ENCODE measurements around the gene NXN.
"Not testable (repeated sequence)": the region's sequence is repeated elsewhere in the genome, so short reads cannot be mapped to it uniquely, and the experiment has no call there.

Gene NXN

DNA sequence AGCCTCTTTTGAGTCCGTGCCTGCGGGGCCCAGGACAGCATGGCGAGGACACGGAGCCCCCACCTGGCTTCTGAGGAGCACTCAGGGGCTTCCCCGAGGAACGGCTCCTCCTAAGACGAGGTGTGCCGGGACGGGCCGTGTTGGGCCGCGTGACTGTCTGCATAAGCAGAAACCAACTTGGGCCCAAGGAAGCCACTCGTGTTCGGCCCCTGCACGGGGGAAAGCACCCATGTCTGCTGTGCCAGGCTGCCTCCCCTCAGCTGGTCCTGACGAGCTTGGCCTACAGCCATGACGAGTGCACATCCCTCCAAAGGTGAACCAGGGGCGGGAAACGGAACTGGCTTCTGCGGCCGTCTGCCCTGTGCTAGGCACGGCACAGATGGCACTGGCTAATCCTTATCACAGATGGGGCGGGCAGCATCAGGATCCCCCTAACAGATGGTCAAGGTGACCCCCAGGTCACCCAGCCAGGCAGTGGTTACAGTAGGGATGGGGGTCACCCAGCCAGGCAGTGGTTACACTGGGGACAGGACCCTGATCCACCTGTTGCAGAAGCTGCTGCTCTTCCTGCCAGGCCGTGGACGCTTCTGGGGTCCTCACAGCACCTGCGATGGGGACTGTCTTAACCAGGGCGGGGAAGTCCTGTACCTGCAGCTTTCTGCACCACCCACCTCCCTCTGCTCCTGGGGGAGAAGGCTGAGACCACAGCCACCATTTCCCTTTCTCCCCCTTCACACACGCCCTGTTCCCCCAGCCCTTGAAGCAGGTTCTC is 171.9 kb downstream of the NXN start:
- H3K4me1 ChIP-seq (ENCODE audit: insufficient read depth, low read length), result peaks cover 29% of the 10 kb centered on the region
- H3K27me3 ChIP-seq (ENCODE audit: insufficient read depth, low read length), result no peaks in the 10 kb centered on the region
- H3K9me3 ChIP-seq (ENCODE audit: low read length), result no peaks in the 10 kb centered on the region
- H3K36me3 ChIP-seq (ENCODE audit: insufficient read depth, low read length), result peaks cover 23% of the 10 kb centered on the region
- no peak overlapping the region for H3K4me3 ChIP-seq (ENCODE audit: low read length)
- H2AFZ ChIP-seq (ENCODE audit: low read depth, low read length), result no peak overlapping the region

DNA sequence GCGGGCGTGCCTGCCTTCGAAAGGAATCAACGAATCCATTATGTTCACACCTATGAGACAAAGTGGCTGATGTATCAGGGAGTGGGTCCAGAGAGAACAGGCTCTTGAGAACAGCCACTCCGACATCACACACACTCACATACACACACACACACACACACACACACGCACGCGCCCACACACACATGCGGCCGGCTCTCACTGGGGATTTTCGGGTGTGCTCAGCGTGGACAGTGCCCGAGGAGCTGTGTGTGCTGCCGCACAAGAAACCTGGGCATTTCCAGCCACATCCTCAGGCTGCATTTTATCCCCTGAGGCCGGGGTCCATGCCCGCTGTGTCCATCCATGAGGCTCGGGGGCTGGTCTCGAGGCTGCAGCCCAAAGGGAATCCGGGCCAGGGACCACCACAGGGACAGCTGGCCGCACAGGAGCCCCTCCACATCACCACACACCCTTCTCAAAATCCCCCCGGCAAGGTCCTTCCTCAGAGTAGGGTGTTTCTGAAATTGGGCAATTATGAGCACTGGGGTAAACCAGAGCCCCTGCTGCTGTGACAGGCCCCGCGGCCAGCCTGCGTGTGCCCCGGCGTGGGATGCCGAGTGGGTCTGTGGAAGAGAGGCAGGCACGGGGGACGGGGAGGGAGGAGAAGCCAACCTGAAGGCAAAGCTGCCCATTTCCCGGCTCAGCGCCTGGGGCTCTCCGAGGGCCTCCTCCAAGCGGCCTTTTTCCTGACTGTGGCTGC is 172.6 kb downstream of the NXN start:
- peaks cover 20% of the 10 kb centered on the region for H3K36me3 ChIP-seq (ENCODE audit: insufficient read depth, low read length)
- H3K4me3 ChIP-seq (ENCODE audit: low read length), result no peak overlapping the region
- peaks cover 29% of the 10 kb centered on the region for H3K4me1 ChIP-seq (ENCODE audit: insufficient read depth, low read length)
- H3K27me3 ChIP-seq (ENCODE audit: insufficient read depth, low read length), result no peaks in the 10 kb centered on the region
- no peaks in the 10 kb centered on the region for H3K9me3 ChIP-seq (ENCODE audit: low read length)
- no peak overlapping the region for H2AFZ ChIP-seq (ENCODE audit: low read depth, low read length)

DNA sequence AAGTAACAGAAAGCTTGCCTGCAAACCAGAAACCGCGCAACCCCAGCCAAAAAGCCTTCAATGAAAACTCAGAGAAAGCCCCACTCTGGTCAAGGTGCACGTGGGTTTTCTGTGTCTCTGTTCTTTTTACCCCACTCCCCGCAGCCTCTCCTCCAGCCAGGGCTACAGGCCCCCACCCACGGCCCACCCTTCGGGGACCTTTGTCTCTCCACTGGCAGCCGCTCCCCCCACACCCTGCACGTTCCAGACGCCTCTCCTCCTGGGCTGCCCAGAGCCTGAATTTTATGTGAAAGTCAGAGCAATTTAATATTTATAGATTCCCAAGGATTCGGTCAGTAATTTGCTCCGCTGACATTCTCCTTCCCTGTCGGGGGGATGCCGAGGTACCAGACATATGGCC is 173.2 kb downstream of the NXN start:
- H3K9me3 ChIP-seq (ENCODE audit: low read length), result no peaks in the 10 kb centered on the region
- H2AFZ ChIP-seq (ENCODE audit: low read depth, low read length), result no peak overlapping the region
- no peak overlapping the region for H3K4me3 ChIP-seq (ENCODE audit: low read length)
- H3K36me3 ChIP-seq (ENCODE audit: insufficient read depth, low read length), result peaks cover 24% of the 10 kb centered on the region
- no peaks in the 10 kb centered on the region for H3K27me3 ChIP-seq (ENCODE audit: insufficient read depth, low read length)
- peaks cover 29% of the 10 kb centered on the region for H3K4me1 ChIP-seq (ENCODE audit: insufficient read depth, low read length)

DNA sequence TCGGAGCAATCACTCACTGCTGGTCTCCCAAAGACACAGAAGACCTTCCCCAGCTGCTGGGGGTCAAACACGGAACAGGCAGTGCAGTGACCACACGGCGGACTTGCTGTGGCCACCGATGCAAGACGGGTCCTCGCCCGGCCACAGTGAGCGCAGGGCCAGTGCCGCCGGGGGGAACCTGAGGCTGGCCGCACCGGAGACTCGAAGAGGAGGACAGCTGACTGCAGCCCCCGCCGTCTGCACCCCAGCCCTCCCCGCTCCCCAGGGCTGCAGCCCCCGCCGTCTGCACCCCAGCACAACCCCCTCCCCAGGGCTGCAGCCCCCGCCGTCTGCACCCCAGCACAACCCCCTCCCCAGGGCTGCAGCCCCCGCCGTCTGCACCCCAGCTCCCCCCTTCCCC is 173.7 kb downstream of the NXN start:
- peaks cover 29% of the 10 kb centered on the region for H3K4me1 ChIP-seq (ENCODE audit: insufficient read depth, low read length)
- peaks cover 27% of the 10 kb centered on the region for H3K36me3 ChIP-seq (ENCODE audit: insufficient read depth, low read length)
- H3K27me3 ChIP-seq (ENCODE audit: insufficient read depth, low read length); H3K4me3 ChIP-seq (ENCODE audit: low read length); H2AFZ ChIP-seq (ENCODE audit: low read depth, low read length); H3K9me3 ChIP-seq (ENCODE audit: low read length): not testable (repeated sequence)

DNA sequence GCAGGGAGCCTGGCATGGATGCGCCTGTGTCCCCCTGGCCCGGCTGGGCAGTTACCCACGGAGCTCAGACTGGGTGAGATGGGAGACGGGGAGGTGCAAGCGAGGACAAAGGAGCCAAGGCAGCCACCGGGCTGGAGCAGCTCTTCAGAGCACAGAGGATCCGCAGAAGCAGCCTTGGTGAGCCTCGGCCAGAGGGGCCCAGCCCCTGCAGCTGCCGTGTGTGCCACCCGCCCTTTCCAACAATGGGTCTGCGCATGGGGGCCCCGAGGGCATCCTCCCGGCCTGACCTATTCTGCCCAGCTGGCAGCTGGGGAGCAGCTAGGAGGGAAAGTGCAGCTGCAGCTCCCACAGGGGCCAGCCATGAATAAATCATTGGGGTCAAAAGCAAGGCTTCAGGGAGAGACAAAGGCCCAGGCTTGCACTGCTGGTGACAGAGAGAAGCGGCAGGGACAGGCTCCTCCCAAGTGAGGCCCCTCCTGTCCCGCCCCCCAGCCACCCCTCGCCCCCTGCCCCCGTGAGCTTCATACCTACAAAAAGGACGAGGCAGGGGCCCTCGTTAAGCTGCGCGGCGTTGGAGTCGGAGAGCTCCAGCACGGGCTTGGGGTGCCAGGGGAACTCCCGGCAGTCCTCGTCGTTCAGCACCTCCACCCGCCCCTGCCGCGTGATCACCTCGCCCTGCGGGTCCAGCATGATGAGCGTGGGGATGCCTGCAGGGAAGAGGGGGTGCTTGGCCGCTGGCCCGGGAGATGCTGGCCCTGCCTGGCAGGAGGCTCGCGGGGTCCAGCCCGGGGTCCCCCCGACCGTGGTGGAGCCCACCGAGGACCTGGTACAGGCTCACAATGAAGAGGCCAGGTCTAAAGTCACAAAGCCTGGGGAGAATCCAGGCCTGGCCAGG is 174.8 kb downstream of the NXN start:
- Histone ChIP-seq H2AFZ (ENCODE audit: low read depth, low read length) (no peak overlapping the region), H3K9me3 (ENCODE audit: low read length) (no peaks in the 10 kb centered on the region), H3K4me3 (ENCODE audit: low read length) (no peak overlapping the region), H3K4me1 (ENCODE audit: insufficient read depth, low read length) (peaks cover 29% of the 10 kb centered on the region), H3K27me3 (ENCODE audit: insufficient read depth, low read length) (no peaks in the 10 kb centered on the region), H3K36me3 (ENCODE audit: insufficient read depth, low read length) (peaks cover 30% of the 10 kb centered on the region)

GRCh38 chr17:802901-803881 is 176.4 kb downstream of the NXN start:
- H3K27me3 ChIP-seq (ENCODE audit: insufficient read depth, low read length), result no peaks in the 10 kb centered on the region
- H3K9me3 ChIP-seq (ENCODE audit: low read length), result no peaks in the 10 kb centered on the region
- no peak overlapping the region for H3K4me3 ChIP-seq (ENCODE audit: low read length)
- H3K36me3 ChIP-seq (ENCODE audit: insufficient read depth, low read length), result peaks cover 36% of the 10 kb centered on the region
- H2AFZ ChIP-seq (ENCODE audit: low read depth, low read length), result no peak overlapping the region
- H3K4me1 ChIP-seq (ENCODE audit: insufficient read depth, low read length), result peaks cover 29% of the 10 kb centered on the region

GRCh38 chr17:802481-802880 is 177.1 kb downstream of the NXN start:
- no peak overlapping the region for H2AFZ ChIP-seq (ENCODE audit: low read depth, low read length)
- peaks cover 36% of the 10 kb centered on the region for H3K36me3 ChIP-seq (ENCODE audit: insufficient read depth, low read length)
- peaks cover 29% of the 10 kb centered on the region for H3K4me1 ChIP-seq (ENCODE audit: insufficient read depth, low read length)
- H3K9me3 ChIP-seq (ENCODE audit: low read length), result no peaks in the 10 kb centered on the region
- no peak overlapping the region for H3K4me3 ChIP-seq (ENCODE audit: low read length)
- H3K27me3 ChIP-seq (ENCODE audit: insufficient read depth, low read length), result no peaks in the 10 kb centered on the region

DNA sequence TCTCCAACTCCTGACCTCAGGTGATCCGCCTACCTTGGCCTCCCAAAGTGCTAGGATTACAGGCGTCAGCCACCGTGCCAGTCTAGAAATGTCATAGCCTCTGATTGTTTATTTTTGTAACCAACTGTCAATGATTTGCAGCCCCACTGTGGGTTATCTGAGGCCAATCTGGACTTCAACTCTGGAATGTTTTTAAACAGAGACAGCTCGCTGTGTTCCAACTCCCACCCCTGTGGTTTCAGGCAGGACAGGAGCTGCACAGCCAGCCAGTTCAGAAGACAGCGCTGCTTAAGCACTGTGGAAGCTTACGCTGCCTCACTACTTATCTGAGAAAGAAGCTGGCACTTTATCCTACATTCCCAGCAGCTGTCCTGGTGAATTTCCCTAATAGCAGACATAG is 177.9 kb downstream of the NXN start:
- Histone ChIP-seq H3K4me1 (ENCODE audit: insufficient read depth, low read length) (peaks cover 28% of the 10 kb centered on the region), H2AFZ (ENCODE audit: low read depth, low read length) (no peak overlapping the region)

GRCh38 chr17:800446-801242 is 178.9 kb downstream of the NXN start:
- H3K36me3 ChIP-seq (ENCODE audit: insufficient read depth, low read length), result peaks cover 51% of the 10 kb centered on the region
- peaks cover 24% of the 10 kb centered on the region for H3K4me1 ChIP-seq (ENCODE audit: insufficient read depth, low read length)
- no peak overlapping the region for H2AFZ ChIP-seq (ENCODE audit: low read depth, low read length)

More for the DNA sequence above, 177.9 kb downstream of the NXN start:
- H3K9me3 ChIP-seq (ENCODE audit: low read length), result no peaks in the 10 kb centered on the region
- peaks cover 44% of the 10 kb centered on the region for H3K36me3 ChIP-seq (ENCODE audit: insufficient read depth, low read length)
- H3K4me3 ChIP-seq (ENCODE audit: low read length), result no peak overlapping the region
- H3K27me3 ChIP-seq (ENCODE audit: insufficient read depth, low read length), result no peaks in the 10 kb centered on the region

DNA sequence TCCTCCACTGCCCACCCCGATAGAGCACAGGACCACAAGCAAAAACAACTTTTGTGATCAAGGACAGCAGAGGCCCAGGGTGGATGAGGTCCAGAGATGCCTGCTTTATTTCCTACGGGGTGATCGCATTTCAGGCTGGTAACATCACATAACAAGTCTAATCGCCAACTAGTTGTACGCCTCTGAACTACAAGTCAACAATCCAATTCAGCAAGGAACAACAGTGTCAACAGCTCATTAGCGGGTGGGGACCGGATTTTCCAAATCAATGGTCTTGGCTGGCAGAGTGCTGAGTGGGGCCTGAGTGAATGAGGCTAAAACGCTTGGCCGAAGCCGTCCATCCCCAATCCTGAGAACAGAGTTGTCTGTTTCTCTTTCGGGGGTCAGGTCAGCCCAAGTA is 180.3 kb downstream of the NXN start:
- Histone ChIP-seq H3K27me3 (ENCODE audit: insufficient read depth, low read length) (no peaks in the 10 kb centered on the region), H2AFZ (ENCODE audit: low read depth, low read length) (no peak overlapping the region), H3K36me3 (ENCODE audit: insufficient read depth, low read length) (peaks cover 51% of the 10 kb centered on the region), H3K4me1 (ENCODE audit: insufficient read depth, low read length) (peaks cover 26% of the 10 kb centered on the region), H3K9me3 (ENCODE audit: low read length) (no peaks in the 10 kb centered on the region), H3K4me3 (ENCODE audit: low read length) (no peak overlapping the region)

More at GRCh38 chr17:800446-801242, 178.9 kb downstream of the NXN start:
- H3K27me3 ChIP-seq (ENCODE audit: insufficient read depth, low read length), result no peaks in the 10 kb centered on the region
- H3K9me3 ChIP-seq (ENCODE audit: low read length), result no peaks in the 10 kb centered on the region
- no peak overlapping the region for H3K4me3 ChIP-seq (ENCODE audit: low read length)

DNA sequence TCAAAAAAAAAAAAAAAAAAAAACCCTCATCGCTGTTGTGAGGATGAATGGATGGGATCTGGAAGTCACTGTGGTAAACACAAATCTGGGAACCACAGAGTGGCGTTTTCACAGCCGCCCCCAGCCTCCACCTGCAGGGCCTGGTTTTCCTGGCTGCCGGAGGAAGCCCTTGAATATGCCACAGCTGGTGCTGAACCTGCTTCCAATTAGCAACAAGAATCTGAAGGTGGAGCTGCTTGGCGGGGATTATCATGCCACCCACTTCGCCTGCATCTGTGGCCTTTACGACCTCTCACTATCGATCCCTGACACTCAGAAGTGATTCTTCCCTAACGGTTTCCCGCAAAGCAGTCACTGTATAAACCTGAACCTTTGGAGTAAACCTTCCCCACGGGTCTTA is 181.3 kb downstream of the NXN start:
- Histone ChIP-seq H2AFZ (ENCODE audit: low read depth, low read length) (no peak overlapping the region), H3K4me1 (ENCODE audit: insufficient read depth, low read length) (peaks cover 16% of the 10 kb centered on the region), H3K4me3 (ENCODE audit: low read length) (no peak overlapping the region), H3K36me3 (ENCODE audit: insufficient read depth, low read length) (peaks cover 50% of the 10 kb centered on the region), H3K27me3 (ENCODE audit: insufficient read depth, low read length) (no peaks in the 10 kb centered on the region), H3K9me3 (ENCODE audit: low read length) (no peaks in the 10 kb centered on the region)
